ENCODE results near the gene GULP1. TPM values are rescaled to one million over a fixed set of nuclear protein-coding genes. Genes with fewer than 3 reads are reported as not detected.
A peak's percentile ranks its signal among the peaks of the same experiment; 100 is the strongest.

Gene GULP1
- polyA plus RNA-seq, 1 donor (not counting 4 experiments of a cell fraction or from before 2014, with no cell fraction given) = 11.7 TPM

DNA sequence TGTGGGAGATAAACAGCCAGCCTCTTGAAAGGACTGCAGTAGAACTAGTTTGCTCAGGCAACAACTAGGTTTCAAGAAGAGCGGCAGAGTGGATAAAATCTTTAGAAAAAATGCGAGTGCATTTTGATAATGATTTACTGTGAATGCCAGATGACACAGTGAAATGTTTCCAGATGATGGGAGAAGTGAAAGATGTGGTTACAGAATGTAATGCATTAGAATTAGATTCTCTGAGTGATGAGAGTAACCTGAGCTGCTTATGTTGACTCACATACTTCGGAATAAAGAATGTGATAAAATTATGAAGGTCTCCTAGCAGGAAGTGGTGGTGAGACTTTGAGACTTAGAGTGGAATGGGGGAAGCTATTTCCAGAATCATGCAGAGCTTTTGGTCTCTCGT lies 184.3 kb downstream of the GULP1 start:
- TF ChIP-seq, protein P1, sequence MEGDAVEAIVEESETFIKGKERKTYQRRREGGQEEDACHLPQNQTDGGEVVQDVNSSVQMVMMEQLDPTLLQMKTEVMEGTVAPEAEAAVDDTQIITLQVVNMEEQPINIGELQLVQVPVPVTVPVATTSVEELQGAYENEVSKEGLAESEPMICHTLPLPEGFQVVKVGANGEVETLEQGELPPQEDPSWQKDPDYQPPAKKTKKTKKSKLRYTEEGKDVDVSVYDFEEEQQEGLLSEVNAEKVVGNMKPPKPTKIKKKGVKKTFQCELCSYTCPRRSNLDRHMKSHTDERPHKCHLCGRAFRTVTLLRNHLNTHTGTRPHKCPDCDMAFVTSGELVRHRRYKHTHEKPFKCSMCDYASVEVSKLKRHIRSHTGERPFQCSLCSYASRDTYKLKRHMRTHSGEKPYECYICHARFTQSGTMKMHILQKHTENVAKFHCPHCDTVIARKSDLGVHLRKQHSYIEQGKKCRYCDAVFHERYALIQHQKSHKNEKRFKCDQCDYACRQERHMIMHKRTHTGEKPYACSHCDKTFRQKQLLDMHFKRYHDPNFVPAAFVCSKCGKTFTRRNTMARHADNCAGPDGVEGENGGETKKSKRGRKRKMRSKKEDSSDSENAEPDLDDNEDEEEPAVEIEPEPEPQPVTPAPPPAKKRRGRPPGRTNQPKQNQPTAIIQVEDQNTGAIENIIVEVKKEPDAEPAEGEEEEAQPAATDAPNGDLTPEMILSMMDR (optimal IDR thresholded peaks at IDR 0.05 in 1 of 3, IDR thresholded peaks at IDR 0.05 in 1 of 3, conservative IDR thresholded peaks at IDR 0.05 in 1 of 3; ENCODE audit: extremely low read depth in 1 of 3, insufficient read depth in 2 of 3, low read length in 3 of 3) = no peak
- TF ChIP-seq EZH2 (IDR thresholded peaks at IDR 0.05; ENCODE audit: low read length) = no peak
- no peak overlapping the region for H3K9ac ChIP-seq (ENCODE audit: control insufficient read depth, extremely low read depth, insufficient read depth, low read length)
- dilution Hi-C loops (cut with MboI; ENCODE audit: extremely low pct_ligation_motif_present, low sequenced_read_pairs) = no loop called here
- H3K36me3 ChIP-seq (ENCODE audit: control insufficient read depth in 2 of 2, extremely low read depth in 1 of 2, insufficient read depth in 2 of 2, low read length in 2 of 2) = no peaks in the 10 kb centered on the region
- H4K20me1 ChIP-seq (ENCODE audit: control insufficient read depth, extremely low read depth, insufficient read depth, low read length) = no peaks in the 10 kb centered on the region
- FAIRE-seq (no peak), DNase-seq (ENCODE audit: low read depth, low spot score) (no peak)
- H3K9me3 ChIP-seq (ENCODE audit: control insufficient read depth, low read depth, low read length) = no peaks in the 10 kb centered on the region
- no peaks in the 10 kb centered on the region for H3K27me3 ChIP-seq (ENCODE audit: control insufficient read depth, extremely low read depth, insufficient read depth, low read length)
- no peaks in the 10 kb centered on the region for H3K9me1 ChIP-seq (ENCODE audit: control insufficient read depth, extremely low read depth, insufficient read depth, low read length)
- H3K27ac ChIP-seq (ENCODE audit: control insufficient read depth, insufficient read depth, low read length) = no peak overlapping the region
- H2AFZ ChIP-seq (ENCODE audit: control insufficient read depth, low read length) = peak overlapping the region; percentile 49
- H3K4me1 ChIP-seq (ENCODE audit: control insufficient read depth, extremely low read depth, insufficient read depth, low read length) = no peaks in the 10 kb centered on the region
- no peak overlapping the region for H3K4me3 ChIP-seq (ENCODE audit: control insufficient read depth in 2 of 3, extremely low read depth in 1 of 3, insufficient read depth in 2 of 3, low read depth in 1 of 3, low read length in 3 of 3)
- no peaks in the 10 kb centered on the region for H3K79me2 ChIP-seq (ENCODE audit: control insufficient read depth, insufficient read depth, low read length)
- no peak overlapping the region for H3K4me2 ChIP-seq (ENCODE audit: control insufficient read depth, extremely low read depth, insufficient read depth, low read depth, low read length)

DNA sequence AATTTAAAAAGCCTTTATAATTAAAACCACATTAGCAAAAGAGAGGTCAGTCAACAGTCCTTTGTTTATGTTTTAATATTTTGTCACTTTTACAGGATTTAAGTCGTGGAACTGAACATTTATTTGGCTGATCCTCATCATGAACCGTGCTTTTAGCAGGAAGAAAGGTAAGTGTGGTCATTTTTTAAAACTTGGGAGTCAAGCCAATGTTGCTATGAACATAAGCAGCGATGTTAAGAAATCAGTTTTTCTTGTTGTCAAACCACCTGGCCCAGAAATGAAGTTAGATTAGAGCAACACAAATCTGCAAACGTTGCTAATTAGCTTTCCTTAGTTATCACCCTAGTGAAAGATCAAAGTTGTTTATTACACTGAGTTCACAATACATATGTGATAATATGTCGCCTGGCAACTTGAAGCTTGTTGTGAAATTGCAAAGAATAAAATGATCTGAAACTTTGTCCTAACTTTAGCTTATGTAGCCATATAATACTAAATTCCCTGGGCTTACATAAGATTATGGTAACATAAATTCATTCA lies 186.0 kb downstream of the GULP1 start:
- FAIRE-seq (no peak), DNase-seq (ENCODE audit: low read depth, low spot score) (no peak)
- Histone ChIP-seq H3K4me3 (ENCODE audit: control insufficient read depth in 2 of 3, extremely low read depth in 1 of 3, insufficient read depth in 2 of 3, low read depth in 1 of 3, low read length in 3 of 3) (no peak overlapping the region), H3K27ac (ENCODE audit: control insufficient read depth, insufficient read depth, low read length) (no peak overlapping the region), H3K27me3 (ENCODE audit: control insufficient read depth, extremely low read depth, insufficient read depth, low read length) (no peaks in the 10 kb centered on the region), H3K4me1 (ENCODE audit: control insufficient read depth, extremely low read depth, insufficient read depth, low read length) (no peaks in the 10 kb centered on the region), H3K9me3 (ENCODE audit: control insufficient read depth, low read depth, low read length) (no peaks in the 10 kb centered on the region), H4K20me1 (ENCODE audit: control insufficient read depth, extremely low read depth, insufficient read depth, low read length) (no peaks in the 10 kb centered on the region), H3K9ac (ENCODE audit: control insufficient read depth, extremely low read depth, insufficient read depth, low read length) (no peak overlapping the region), H3K9me1 (ENCODE audit: control insufficient read depth, extremely low read depth, insufficient read depth, low read length) (no peaks in the 10 kb centered on the region), H3K36me3 (ENCODE audit: control insufficient read depth in 2 of 2, extremely low read depth in 1 of 2, insufficient read depth in 2 of 2, low read length in 2 of 2) (no peaks in the 10 kb centered on the region), H3K79me2 (ENCODE audit: control insufficient read depth, insufficient read depth, low read length) (no peaks in the 10 kb centered on the region), H2AFZ (ENCODE audit: control insufficient read depth, low read length) (no peak overlapping the region), H3K4me2 (ENCODE audit: control insufficient read depth, extremely low read depth, insufficient read depth, low read depth, low read length) (no peak overlapping the region)
- dilution Hi-C loops (cut with MboI; ENCODE audit: extremely low pct_ligation_motif_present, low sequenced_read_pairs) = no loop called here
- TF ChIP-seq, protein P1 (optimal IDR thresholded peaks at IDR 0.05 in 1 of 3, IDR thresholded peaks at IDR 0.05 in 1 of 3, conservative IDR thresholded peaks at IDR 0.05 in 1 of 3; ENCODE audit: extremely low read depth in 1 of 3, insufficient read depth in 2 of 3, low read length in 3 of 3) = no peak
